Stimulated activated CD4-positive, alpha-beta T cell treated with anti-CD3 and anti-CD28 coated beads, Interleukin-2, amount 100 ng/mL, for 4 hours (primary cell): ENCODE results near the gene USP20.
"Not testable (repeated sequence)": the region's sequence is repeated elsewhere in the genome, so short reads cannot be mapped to it uniquely, and the experiment has no call there.

Experiments
- DNase-seq: peaks from one replicate; pipeline ENCODE4 v3.0.0-alpha.2; 2020; ENCODE audit warnings: low read depth

Gene USP20

GRCh38 chr9:129890718-129891299 is 55.6 kb downstream of the USP20 start:
- not testable (repeated sequence) for DNase-seq

GRCh38 chr9:129891569-129891968 is 56.3 kb downstream of the USP20 start:
- no peak for DNase-seq

DNA sequence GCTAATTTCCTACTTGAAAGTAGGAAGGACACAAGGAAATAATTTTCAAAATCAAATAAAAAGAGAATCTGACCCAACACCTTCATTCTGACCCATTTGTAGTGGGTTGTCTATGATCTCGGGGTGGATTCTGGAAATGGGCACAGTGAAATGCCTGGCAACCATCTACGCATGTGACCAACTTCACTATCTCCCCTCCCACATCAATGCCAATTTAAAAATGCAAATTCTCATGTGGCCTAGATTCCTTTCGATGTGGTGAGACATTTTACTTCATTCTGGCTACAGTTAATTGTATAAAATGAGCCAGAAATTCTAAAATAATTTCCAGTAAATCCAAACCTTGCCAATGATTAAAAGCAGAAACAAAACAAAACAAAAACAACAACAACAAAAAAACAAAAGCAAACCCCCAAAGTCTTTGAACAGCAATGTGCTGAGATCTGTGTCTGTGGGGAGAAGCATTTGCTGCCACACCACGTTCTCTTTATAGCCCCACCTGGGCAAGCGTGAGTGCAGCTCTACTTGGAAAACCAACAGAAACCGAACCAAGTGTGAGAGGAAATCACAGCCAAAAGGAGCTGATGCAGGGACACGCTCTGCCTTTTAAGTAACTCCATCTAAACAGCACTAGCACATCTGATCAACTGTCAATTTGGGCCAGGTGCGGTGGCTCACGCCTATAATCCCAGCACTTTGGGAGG is 59.0 kb downstream of the USP20 start:
- DNase-seq = no peak

GRCh38 chr9:129895376-129896268 is 60.4 kb downstream of the USP20 start:
- no peak for DNase-seq

DNA sequence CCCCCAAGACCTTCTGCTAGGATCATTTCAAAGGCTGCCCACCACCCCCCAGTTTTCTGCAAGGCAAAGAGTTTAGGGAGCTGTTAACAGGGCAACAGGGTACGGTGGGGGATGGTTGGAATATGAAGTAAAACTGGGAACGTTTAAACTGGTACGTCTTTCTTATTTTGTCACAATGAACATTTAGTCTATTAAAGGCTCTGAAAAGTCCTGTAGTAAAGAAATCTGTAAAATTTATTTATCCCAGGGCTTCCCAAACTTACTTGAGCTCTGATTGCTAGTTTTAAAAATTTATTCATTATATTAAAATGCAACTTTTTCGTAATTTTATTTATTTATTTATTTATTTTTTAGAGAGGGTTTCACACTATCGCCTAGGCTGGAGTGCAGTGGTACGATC is 62.0 kb downstream of the USP20 start:
- DNase-seq = no peak

DNA sequence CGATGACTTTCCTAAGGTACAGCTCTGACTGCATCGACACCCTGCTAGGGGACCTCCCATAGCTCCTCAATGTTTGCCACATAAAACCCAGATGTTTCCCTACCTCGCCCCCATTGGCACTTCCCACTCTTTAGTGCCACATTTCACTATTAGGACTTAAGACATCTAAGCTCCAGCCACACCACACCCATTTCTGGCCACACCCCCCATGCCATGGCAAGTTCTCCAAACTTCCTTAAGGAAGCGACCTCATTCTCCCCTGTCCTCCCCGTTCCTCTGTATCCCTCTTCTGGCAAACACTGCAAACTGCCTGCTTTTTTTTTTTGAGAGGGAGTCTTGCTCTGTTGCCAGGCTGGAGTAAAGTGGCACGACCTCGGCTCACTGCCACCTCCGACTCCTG is 62.9 kb downstream of the USP20 start:
- DNase-seq = no peak

DNA sequence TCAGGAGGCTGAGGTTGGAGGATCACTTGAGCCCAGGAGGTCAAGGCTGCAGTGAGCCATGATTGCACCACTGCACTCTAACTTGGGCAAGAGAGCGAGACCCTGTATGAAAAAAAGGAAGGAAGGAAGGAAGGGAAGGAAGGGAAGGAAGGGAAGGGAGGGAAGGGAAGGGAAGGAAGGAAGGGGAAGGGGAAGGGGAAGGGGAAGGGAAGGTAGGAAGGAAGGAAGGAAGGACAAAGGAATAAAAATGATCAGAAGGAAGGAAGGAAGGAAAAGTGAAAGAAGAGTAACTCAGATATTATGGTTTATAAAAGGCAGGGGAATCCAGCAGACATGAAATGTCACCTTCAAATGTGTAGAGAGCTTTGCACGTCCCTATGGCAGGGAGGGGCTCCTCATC is 64.4 kb downstream of the USP20 start:
- no peak for DNase-seq

DNA sequence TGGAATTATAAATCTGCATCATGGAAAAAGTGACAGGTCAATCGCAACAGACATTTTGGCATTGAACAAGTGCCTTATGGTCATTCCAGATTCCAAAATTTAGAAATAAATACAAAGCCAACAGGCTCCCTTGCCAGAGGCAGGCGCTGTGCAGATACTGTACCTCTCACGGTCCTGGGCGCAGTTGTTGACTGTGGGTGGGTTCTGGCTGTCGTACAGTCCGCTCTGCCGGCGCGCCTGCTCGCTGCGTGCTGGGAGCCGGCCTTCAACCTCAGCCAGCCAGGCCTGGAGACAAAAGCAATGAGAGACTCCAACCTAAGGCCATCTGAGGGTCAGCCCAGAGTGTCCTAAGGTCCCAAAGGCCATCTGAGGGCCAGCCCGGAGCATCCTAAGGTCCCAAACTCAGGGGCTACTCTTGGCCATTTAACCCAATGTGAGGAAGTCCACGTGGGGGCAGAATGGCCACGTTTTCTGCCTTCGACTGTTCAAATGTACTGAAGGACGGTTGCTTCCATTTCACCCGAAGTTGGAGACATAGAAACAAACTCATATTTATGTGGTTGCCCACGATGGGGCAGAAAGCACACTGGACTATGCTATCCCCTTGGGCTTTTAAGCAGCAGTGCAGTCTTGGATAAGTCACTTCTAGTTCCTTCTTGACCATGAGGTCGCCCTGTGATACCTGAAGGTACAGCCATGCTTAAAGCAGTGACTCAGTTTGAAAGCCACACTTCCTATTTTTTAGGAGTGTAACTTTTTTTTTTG is 65.2 kb downstream of the USP20 start:
- no peak for DNase-seq

DNA sequence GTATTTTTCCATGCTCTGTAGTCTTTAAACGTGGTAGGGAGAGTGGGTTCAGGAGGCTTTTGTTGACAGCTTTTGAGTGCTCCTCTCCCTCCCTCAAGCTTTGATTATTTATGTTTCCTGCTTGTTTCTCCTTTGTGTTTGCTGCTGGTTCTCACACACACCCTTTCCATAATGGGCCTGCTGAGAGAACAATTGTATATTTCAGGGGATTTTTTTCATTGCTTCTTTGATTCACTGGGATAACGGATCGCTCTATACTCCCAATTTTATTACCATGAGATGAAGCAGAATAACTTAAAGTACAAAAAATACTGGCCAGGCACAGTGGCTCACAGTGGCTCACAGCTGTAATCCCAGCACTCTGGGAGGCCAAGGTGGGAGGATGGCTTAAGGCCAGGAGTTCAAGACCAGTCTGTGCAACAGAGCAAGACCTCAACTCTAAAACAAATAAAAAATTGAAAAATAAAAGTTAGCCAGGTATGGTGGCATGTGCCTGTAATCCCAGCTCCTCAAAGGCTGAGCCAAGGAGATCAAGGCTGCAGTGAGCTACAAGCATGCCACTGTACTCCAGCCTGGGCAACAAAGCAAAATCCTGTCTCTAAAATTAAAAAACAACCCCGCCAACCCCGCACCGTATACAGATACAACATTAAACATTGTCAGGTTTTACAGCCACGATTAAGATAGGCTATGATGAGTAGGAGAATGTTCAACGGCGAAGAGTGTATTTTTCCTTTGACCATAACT is 66.9 kb downstream of the USP20 start:
- DNase-seq = no peak

- no peak for DNase-seq
Measured at GRCh38 chr9:129902740-129903134, 67.5 kb downstream of the USP20 start.

GRCh38 chr9:129904734-129905133 is 69.5 kb downstream of the USP20 start:
- no peak for DNase-seq

DNA sequence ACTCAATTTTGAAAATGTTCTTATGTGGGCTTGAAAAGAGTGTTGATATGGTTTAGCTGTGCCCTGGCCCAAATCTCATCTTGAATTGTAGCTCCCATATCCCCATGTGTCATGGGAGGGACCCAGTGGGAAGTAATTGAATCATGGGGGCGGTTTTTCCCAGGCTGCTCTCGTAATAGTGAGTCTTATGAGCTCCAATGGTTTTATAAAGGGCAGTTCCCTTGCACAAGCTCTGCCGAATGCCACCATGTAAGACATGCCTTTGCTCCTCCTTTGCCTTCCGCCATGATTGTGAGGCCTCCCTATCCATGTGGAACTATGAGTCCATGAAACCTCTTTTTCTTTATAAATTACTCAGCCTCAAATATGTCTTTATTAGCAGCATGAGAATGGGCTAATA is 71.0 kb downstream of the USP20 start:
- no peak for DNase-seq

- DNase-seq = no peak
Measured at GRCh38 chr9:129907201-129907600, 71.9 kb downstream of the USP20 start.

GRCh38 chr9:129908906-129909305 is 73.6 kb downstream of the USP20 start:
- no peak for DNase-seq

DNA sequence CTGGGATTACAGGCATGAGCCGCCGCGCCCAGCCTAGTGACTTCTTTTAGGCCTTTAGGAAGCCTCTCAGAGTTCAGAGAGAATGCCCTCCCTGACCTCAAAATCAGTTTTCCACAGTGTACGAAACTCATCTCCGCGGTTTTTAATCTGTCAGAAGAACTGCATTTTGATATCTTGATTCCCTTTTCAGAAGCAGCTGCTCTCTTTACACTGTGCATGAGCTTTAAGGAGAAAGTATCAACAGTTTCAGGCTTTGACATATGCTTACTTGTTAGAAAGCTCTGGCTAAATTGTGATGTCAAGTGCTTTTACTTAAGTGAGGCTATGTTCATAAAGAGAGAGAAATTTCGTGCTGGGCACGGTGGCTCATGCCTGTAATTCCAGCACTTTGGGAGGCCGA is 74.6 kb downstream of the USP20 start:
- no peak for DNase-seq

- DNase-seq = no peak
Measured at GRCh38 chr9:129910628-129911567, 75.6 kb downstream of the USP20 start.

DNA sequence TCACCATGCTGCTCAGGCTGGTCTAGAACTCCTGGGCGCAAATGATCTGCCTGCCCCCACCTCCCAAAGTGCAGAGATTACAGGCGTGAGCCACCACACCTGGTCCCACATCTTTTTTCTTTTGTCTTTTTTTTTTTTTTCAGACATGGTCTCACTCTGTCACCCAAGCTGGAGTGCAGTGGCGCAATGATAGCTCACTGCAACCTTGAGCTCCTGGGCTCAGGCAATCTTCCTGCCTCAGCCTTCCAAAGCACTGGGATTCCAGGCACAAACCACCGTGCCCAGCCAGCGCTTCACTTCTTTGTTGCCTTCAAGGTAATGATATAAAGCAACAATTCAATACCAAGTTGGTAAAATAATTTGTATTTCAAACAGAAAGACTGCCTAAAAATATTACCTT is 78.8 kb downstream of the USP20 start:
- no peak for DNase-seq

DNA sequence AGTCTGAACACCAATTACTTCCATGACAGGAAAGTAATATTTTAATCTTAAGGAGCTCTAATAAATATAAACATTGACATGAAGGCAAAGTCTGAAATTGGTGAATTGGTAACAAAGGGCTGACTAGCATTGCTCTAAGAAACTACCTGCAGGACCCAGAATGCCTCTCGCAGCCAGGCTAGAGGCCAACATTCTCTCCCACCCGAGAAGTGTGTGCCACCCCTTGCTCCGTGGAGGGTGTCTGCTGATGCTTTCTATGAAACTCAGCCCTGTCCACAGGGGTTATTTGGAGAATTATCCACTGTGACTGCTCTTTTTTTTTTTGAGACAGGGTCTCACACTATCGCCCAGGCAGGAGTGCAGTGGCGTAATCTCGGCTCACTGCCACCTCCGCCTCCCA is 81.4 kb downstream of the USP20 start:
- no peak for DNase-seq

- no peak for DNase-seq
Measured at GRCh38 chr9:129918296-129918950, 83.2 kb downstream of the USP20 start.

DNA sequence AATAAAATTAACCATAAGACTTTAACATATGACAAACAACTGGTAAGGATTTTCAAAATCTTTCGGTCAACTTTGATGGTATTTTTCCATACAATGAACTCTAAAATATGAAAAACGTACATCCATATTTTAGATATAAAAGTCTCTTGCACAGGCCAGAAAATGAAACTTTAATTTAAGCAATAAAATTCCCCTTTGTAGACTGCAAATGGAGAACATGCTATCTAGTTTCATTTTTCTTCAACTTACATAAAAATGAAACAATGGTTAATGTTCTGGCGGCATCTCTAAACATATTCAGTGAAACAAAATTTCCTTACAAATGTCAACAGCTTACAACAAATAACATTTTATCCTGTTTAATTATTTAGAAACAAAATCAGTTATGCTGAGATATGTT is 84.0 kb downstream of the USP20 start:
- no peak for DNase-seq
